ENCODE data around the gene TRPV4.

DNA sequence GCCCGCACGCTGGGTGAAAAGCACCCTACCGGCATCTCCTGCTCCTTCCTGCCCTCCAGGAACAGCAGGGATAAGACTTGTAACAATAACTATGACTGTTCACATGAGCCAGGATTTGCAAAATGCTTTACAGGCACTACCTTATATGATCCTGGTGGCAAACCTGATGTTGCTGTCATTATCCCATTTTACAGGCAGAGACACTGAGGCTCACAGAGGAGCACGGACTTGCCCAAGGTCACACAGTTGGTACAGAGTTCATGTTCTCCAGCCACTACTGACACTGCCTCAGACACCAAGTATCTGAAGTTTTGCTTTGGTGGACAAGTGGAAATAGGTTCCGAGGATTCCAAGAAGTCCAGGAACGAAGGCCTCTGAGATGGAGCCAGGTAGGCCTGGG is 24.5 kb upstream of the TRPV4 start:
- TF ChIP-seq CTCF (conservative IDR thresholded peaks at IDR 0.05; ENCODE audit: low read length) (no peak), EZH2phosphoT487 (IDR thresholded peaks at IDR 0.05; ENCODE audit: borderline replicate concordance, low read depth, low read length) (no peak)

All from OCI-LY7 (cell line).